Measurements from ENCODE around the gene TGFA.

DNA sequence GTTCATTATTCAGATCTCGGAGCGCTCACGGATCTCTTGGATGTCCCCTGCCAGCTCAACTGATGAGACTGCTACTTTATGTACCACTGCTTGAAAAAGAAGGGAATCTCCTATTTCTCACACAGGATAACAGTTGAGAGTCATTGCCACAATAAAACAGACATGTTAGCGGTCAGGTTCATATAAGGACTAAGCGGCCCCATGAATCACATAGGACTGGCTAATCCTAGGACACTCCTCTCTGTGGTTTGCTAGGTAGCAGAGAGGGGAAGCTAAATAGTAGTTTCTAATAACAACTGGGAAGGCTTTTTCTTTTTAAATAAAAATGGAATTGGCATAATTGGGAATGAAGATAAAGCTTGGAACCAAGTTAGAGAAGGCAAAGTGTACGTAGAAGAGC is 15.9 kb upstream of the TGFA start:
- no peak for TF ChIP-seq CTCF (IDR thresholded peaks at IDR 0.05; ENCODE audit: poor library complexity)
- no peak for TF ChIP-seq EZH2 (IDR thresholded peaks at IDR 0.05; ENCODE audit: borderline replicate concordance)

All from hepatocyte (in vitro differentiated cells).